Fibroblast of pulmonary artery (primary cell): ENCODE data around the gene EVPLL.

Source experiments
- DNase-seq: peaks from one replicate; pipeline ENCODE4 v3.0.0-alpha.2; 2010; ENCODE audit warnings: low read depth
- H3K4me3 ChIP-seq: replicated peaks from 2 replicates; pipeline ENCODE4 v1.5.1; 2011; ENCODE audit warnings: low read depth, mild to moderate bottlenecking, control low read depth, low read length, moderate library complexity
- TF ChIP-seq, protein P1 (sequence below): IDR thresholded peaks from 2 replicates; pipeline ENCODE4 v1.5.1; 2011; ENCODE audit warnings: mild to moderate bottlenecking, control low read depth, low read length, inconsistent platforms; ENCODE audit errors: missing control alignments

EVPLL gene

DNA sequence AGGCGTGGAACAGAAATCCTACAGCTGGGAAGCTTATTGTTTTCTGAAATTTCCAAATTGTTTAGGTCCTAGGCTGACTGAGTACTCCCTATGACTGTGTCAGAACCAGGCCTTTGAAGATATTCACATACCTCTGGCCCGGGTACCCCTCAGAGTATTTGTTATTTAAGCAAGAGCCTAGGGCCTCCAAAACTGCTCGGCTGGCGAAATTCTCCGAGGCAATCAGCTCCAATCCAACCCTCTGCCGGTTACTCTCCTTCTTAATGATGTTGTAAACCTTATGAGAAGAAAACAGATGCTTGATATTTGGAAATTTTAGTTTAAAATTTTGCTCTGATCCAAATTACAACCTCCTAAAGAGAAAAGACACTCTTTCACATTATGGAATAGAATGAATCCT is 24.0 kb upstream of the EVPLL start:
- no peak overlapping the region for H3K4me3 ChIP-seq
- DNase-seq = no peak
- TF ChIP-seq, protein P1, sequence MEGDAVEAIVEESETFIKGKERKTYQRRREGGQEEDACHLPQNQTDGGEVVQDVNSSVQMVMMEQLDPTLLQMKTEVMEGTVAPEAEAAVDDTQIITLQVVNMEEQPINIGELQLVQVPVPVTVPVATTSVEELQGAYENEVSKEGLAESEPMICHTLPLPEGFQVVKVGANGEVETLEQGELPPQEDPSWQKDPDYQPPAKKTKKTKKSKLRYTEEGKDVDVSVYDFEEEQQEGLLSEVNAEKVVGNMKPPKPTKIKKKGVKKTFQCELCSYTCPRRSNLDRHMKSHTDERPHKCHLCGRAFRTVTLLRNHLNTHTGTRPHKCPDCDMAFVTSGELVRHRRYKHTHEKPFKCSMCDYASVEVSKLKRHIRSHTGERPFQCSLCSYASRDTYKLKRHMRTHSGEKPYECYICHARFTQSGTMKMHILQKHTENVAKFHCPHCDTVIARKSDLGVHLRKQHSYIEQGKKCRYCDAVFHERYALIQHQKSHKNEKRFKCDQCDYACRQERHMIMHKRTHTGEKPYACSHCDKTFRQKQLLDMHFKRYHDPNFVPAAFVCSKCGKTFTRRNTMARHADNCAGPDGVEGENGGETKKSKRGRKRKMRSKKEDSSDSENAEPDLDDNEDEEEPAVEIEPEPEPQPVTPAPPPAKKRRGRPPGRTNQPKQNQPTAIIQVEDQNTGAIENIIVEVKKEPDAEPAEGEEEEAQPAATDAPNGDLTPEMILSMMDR = no peak

DNA sequence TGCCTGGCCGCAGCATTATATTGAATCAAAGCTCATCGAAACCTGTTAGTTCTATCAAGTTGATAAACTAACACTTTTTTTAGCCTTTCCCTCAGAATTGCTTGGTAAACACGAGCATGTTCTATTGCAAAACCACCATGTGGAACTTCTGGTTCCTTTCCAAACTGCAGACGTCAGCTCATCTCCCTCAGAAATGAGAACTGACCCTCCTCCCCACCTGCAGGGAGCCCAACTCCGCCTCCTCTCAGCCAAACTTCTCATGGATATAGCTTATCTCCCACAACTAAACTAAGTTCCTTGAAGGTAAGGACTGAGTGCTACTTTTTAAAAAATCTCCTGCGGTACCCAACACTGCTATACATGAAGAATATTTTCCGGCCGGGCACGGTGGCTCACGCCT is 21.0 kb upstream of the EVPLL start:
- TF ChIP-seq, protein P1 = no peak
- peak; percentile 73 for DNase-seq
- no peak overlapping the region for H3K4me3 ChIP-seq

DNA sequence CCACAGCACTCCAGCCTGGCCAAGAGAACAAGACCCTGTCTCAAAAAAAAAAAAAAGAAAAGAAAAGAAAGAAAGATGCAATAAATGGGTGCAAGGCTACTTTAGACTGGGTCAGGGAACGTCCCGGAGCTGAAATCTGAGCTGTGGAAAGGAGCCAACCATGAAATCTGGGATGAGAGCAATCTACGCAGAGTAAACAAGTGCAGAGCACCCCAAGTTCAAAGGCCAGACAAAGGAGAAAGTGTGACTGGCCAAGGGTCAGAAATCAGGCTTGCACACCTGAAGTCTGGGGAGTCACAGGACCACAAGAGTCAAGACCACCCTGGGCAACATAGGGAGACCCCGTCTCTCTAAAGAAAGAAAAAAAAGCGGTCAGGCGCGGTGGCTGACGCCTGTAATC is 17.1 kb upstream of the EVPLL start:
- H3K4me3 ChIP-seq = no peak overlapping the region
- no peak for DNase-seq
- TF ChIP-seq, protein P1 = no peak

DNA sequence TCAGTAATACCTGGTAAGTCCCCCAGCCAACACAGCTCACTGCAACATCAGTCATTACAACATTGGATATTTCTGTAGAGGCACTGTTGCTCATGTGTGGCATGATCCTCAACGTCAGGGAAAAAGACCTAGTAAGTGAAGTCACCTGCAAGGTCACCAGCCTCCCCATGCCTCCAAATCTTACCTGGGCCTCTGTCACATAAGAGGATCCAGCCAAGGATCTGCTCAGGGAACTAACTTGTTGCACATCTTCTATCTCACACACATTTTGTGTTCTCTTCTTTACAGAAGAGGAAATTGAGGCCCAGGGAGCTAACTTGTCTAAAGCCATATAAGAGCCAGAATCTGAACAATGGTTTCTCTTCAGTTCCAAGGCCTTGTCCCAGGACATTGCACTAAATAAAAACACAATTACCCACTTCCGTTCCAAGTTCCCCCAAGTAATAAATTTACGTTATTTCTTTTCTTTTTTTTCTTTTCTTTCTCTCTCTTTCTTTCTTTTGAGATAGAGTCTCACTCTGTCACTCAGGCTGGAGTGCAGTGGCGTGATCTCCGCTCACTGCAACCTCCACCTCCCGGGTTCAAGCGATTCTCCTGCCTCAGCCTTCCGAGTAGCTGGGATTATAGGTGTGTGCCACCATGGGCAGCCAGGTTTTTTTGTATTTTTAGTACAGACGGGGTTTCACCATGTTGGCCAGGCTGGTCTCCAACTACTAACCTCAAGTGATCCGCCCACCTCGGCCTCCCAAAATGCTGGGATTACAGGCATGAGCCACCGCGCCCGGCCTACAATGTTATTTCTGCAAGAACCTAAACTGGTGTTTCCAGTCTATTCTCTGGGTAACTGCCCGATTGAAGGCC is 15.5 kb upstream of the EVPLL start:
- TF ChIP-seq, protein P1 = no peak
- DNase-seq = no peak
- H3K4me3 ChIP-seq = peak overlapping the region; percentile 68

DNA sequence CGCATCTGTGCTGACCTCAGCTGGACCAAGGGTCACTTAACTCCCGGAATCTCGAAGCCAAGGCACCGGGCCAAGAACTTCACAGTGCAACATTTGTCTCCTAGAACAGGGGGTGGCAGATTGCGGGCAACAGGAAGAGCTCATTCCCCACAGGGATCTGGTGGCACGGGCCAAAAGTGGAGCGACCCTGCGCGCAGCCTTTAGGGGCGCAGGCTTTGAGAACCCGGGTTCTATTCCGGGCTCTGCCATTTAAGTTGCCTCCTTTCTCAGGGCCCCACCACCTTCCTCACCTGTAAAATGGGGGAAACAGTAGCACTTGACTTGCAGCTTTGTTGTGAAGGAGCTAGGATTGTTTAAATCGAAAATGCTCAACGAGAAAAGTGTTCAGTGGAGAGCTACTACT is 14.9 kb upstream of the EVPLL start:
- TF ChIP-seq, protein P1 = no peak
- DNase-seq = peak; percentile 11
- peak overlapping the region; percentile 68 for H3K4me3 ChIP-seq

DNA sequence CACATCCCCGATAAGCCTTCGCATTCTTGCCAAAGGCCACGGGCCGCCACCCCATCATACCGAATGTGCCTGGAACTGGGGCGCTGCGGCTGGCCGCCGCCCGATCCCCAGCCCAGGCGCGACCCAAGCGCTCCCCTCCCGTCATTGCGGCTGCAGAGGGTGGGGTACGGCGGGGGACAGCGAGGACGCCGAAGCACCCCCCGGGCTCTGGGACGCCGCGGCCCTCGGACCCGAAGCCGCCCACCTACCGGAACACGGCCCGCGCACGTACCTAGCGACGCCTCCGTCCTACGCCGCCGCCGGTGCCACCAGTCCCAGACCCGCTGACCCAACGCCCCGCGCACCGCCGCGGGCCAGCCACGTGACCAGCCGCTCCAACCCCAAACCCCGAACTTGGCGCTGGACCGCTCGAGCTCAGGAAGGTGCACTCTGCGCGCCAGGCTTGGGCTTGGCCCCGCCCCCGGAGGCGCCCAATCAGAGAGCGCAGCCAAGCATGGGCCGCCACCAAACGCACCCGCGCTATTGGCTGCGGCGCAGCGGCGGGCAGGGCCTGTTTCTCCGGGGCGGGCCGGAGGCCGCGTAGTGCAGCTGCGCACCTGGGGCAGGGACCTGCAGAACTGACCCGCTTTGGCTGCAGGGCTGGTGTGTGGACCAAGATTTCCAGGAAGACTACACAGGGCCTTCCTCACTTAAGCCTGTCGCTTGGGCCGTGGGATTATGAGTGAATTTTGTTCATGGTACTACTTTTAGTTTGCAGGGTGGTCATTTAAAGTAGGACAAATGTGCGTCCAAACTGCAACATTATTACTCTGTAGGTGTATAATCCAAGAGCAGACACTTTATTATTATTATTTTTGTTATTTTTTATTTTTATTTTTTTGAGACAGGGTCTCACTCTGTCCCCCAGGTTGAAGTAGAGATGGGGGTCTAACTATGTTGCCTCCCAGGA is 14.2 kb upstream of the EVPLL start, which contains the start of gene SHMT1:
Gene SHMT1 (minus strand): TSS at position 450 of the 949 bp plus-strand sequence. CDS start 7,569 bp downstream, outside the sequence.
- peak within 1 kb of the TSS; percentile 68 for H3K4me3 ChIP-seq
- peak; percentile 84 for DNase-seq
- TF ChIP-seq, protein P1 = no peak
